HepG2 (cell line): ENCODE data around the gene DNMBP. TPM values are rescaled to one million over a fixed set of nuclear protein-coding genes. Genes with fewer than 3 reads are reported as not detected.
"Not testable (repeated sequence)": the region's sequence is repeated elsewhere in the genome, so short reads cannot be mapped to it uniquely, and the experiment has no call there.

Source experiments
- ATAC-seq: fragments of 200-7000 bp; cut with Tn5 transposase; 3 replicates; pipeline ENCODE4 v1.9.1; 2020; ENCODE audit warnings: mild to moderate bottlenecking, moderate library complexity
- BruUV-seq: library from RNA; stranded (reverse); fragments of 400-500 nt; replicated peaks from 2 replicates; lab custom pipeline; 2021; lab: Mats Ljungman, UMichigan
- CTCF ChIA-PET: fragments of 300-600 bp; formaldehyde crosslinking; extraction: SDS; loops from one replicate; lab custom pipeline; 2021; ENCODE audit warnings: low total read pairs, inconsistent platforms, low intra/inter-chr PET ratio; lab: Yijun Ruan, JAX
- POLR2A ChIA-PET: fragments of 350-600 bp; sonication (Branson Sonifier 250); formaldehyde crosslinking; loops from one replicate; lab custom pipeline; 2020; ENCODE audit warnings: antibody characterized with exemption, inconsistent platforms; lab: Yijun Ruan, JAX
- DNase-seq: peaks from one replicate; pipeline ENCODE4 v3.0.0-alpha.2; 2015; ENCODE audit warnings: low spot score
- FAIRE-seq: peaks from 3 replicates; lab custom pipeline; 2011; peaks lifted over from hg19 to GRCh38; lab: Jason Lieb, UNC
- H2AFZ ChIP-seq: one replicate; pipeline ENCODE4 v1.6.1; 2011; ENCODE audit warnings: low read length, inconsistent platforms
- H3K27ac ChIP-seq: fragments of 300-600 bp; 3 replicates; pipeline ENCODE4 v1.8.0; 2011; ENCODE audit warnings: mixed run types, mild to moderate bottlenecking, mixed read lengths, low read length, inconsistent platforms; ENCODE audit not compliant: insufficient read depth; ENCODE audit errors: extremely low read length
- H3K27me3 ChIP-seq, 2 experiments: fragments of 200-600 bp in 1 of 2; 2 replicates in 1 of 2; 3 replicates in 1 of 2; pipeline versions ENCODE4 v1.6.0 to v1.8.0; 2011; ENCODE audit warnings: low read length in 2 of 2, mild to moderate bottlenecking in 2 of 2, moderate library complexity in 2 of 2, inconsistent platforms in 1 of 2; ENCODE audit not compliant: insufficient read depth in 2 of 2, control insufficient read depth in 1 of 2
- H3K36me3 ChIP-seq, 2 experiments: fragments of 200-600 bp in 1 of 2; replicated peaks in 1 of 2; 2 replicates in 1 of 2; 3 replicates in 1 of 2; pipeline versions ENCODE4 v1.5.1 to v1.8.0; 2011; ENCODE audit warnings: low read length in 2 of 2, inconsistent platforms in 1 of 2; ENCODE audit not compliant: insufficient read depth in 2 of 2, control insufficient read depth in 1 of 2
- H3K4me1 ChIP-seq: 2 replicates; pipeline ENCODE4 v1.5.1; 2012; ENCODE audit warnings: low read length, inconsistent platforms; ENCODE audit not compliant: insufficient read depth
- H3K4me2 ChIP-seq: 2 replicates; pipeline ENCODE4 v1.6.0; 2011; ENCODE audit warnings: low read depth, low read length, inconsistent platforms
- H3K4me3 ChIP-seq, 3 experiments: fragments of 200-600 bp in 1 of 3; sonication (generic), shearing (Covaris generic) in 1 of 3; replicated peaks in 1 of 3; 2 replicates each; pipeline ENCODE4 v1.5.1; 2011 to 2016; ENCODE audit warnings: low read length in 3 of 3, inconsistent platforms in 2 of 3, low read depth in 2 of 3, mild to moderate bottlenecking in 2 of 3, control low read depth in 1 of 3, mixed read lengths in 1 of 3; ENCODE audit not compliant: insufficient read depth in 1 of 3
- H3K79me2 ChIP-seq: one replicate; pipeline ENCODE4 v1.6.1; 2011; ENCODE audit warnings: low read length, inconsistent platforms; ENCODE audit not compliant: insufficient read depth
- H3K9ac ChIP-seq: 2 replicates; pipeline ENCODE4 v1.6.0; 2011; ENCODE audit warnings: mild to moderate bottlenecking, low read depth, low read length, inconsistent platforms; ENCODE audit not compliant: insufficient read depth
- H3K9me3 ChIP-seq: 2 replicates; pipeline ENCODE4 v1.5.1; 2012; ENCODE audit warnings: mild to moderate bottlenecking, low read length
- H4K20me1 ChIP-seq: 2 replicates; pipeline ENCODE4 v1.6.0; 2011; ENCODE audit warnings: inconsistent platforms, mild to moderate bottlenecking, low read length, moderate library complexity; ENCODE audit not compliant: insufficient read depth
- NFIB ChIP-seq: sonication (generic); formaldehyde crosslinking; IDR thresholded peaks from 2 replicates; pipeline ENCODE4 v1.9.0; 2021; ENCODE audit warnings: missing genetic modification reagents, mild to moderate bottlenecking, borderline replicate concordance
- WGBS: methylation state at CpG from one replicate; pipeline ENCODE4 v1.1.6; 2017; ENCODE audit warnings: low lambda C conversion rate; 5-methylcytosine and 5-hydroxymethylcytosine counted together
- in situ Hi-C: cut with HindIII; loops from 2 replicates; pipeline ENCODE4 v1.10.0; 2017; ENCODE audit warnings: low pct_unique_long_range_greater_than_20kb; ENCODE audit not compliant: extremely low pct_ligation_motif_present
- intact Hi-C: fragments of 100-400 bp; cut with micrococcal nuclease; formaldehyde crosslinking; loops from one replicate; pipeline ENCODE4 v1.10.0; 2022; ENCODE audit not compliant: unreplicated experiment
- polyA plus RNA-seq, 8 experiments: library from polyadenylated mRNA; depleted of rRNA in 3 of 8; stranded (reverse) in 7 of 8; unstranded in 1 of 8; fragments of >200 nt; fragmentation: Illumina TruSeq in 4 of 8; extraction: Trizol in 4 of 8; gene quantifications; 2 replicates each; pipeline versions ENCODE4 v1.2.1 to v1.2.3, GENCODE V29; 2011 to 2016; ENCODE audit warnings: low read depth in 4 of 8, missing spikeins in 1 of 8, mixed read lengths in 1 of 8; ENCODE audit not compliant: insufficient read depth in 1 of 8
- total RNA-seq, 5 experiments: library from RNA; depleted of rRNA; stranded (reverse); fragments of >200 nt; fragmentation: Illumina TruSeq; extraction: Trizol; gene quantifications; 2 replicates each; pipeline ENCODE4 v1.2.3, GENCODE V29; 2016; ENCODE audit warnings: low read depth in 1 of 5

The DNMBP gene
- total and polyA plus RNA-seq, 2 of the 13 experiments (the other 11 are each of a cell fraction or from before 2014, with no cell fraction given) = 3.6 to 6.3 TPM

DNA sequence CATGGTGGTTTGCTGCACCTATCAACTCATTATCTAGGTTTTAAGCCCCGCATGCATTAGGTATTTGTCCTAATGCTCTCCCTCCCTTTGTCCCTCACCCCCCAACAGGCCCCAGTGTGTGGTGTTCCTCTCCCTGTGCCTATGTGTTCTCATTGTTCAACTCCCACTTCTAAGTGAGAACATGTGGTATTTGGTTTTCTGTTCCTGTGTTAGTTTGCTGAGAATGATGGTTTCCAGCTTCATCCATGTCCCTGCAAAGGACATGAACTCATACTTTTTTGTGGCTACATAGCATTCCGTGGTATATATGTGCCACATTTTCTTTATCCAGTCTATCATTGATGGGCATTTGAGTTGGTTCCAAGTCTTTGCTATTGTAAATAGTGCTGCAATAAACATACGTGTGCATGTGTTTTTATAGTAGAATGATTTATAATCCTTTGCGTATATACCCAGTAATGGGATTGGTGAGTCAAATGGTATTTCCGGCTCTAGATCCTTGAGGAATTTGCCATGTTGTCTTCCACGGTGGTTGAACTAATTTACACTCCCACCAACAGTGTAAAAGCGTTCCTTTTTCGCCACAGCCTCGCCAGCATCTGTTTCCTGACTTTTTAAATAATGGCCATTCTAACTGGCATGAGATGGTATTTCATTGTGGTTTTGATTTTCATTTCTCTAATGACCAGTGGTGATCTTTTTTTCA is 146.1 kb downstream of the DNMBP start:
- H2AFZ ChIP-seq, H3K27me3 ChIP-seq, intact Hi-C loops, H4K20me1 ChIP-seq, H3K4me3 ChIP-seq, in situ Hi-C loops, H3K36me3 ChIP-seq, H3K4me2 ChIP-seq, H3K9ac ChIP-seq, CTCF ChIA-PET, H3K9me3 ChIP-seq, BruUV-seq, POLR2A ChIA-PET, DNase-seq, FAIRE-seq, H3K79me2 ChIP-seq, H3K27ac ChIP-seq, ATAC-seq: not testable (repeated sequence)
- H3K4me1 ChIP-seq = peaks cover 47% of the 10 kb centered on the region
- WGBS = 61% methylated on average over 9 of the region's 9 CpGs

DNA sequence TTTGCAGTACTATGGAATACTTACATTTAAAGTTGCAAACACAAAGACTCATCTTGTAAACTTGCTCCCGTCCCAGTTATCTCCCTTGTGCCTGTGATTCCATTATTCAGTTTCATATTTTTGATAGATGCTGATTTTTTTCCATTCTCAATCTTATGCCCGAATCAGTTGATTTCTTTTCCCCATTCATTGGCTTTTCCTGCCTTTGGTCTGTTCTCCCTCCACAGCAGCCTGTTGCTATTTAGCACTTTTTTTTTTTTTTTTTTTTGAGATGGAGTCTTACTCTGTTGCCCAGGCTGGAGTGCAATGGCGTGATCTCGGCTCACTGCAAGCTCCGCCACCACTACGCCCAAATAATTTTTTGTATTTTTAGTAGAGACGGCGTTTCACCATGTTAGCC is 149.3 kb downstream of the DNMBP start:
- BruUV-seq = no TSS peak
- no peak for DNase-seq
- Histone ChIP-seq H3K4me3 (no peak overlapping the region), H4K20me1 (no peaks in the 10 kb centered on the region), H3K36me3 (no peaks in the 10 kb centered on the region), H3K79me2 (no peaks in the 10 kb centered on the region), H2AFZ (no peak overlapping the region), H3K27me3 (no peaks in the 10 kb centered on the region), H3K9me3 (no peaks in the 10 kb centered on the region), H3K27ac (no peak overlapping the region), H3K4me2 (no peak overlapping the region), H3K9ac (no peak overlapping the region), H3K4me1 (peaks cover 32% of the 10 kb centered on the region)
- ChIA-PET CTCF (interaction anchor here (1.7 to 2.1 kb wide), 3 partner anchors 14 to 185 kb away, joined by 3 to 9 read pairs (median 5); partner anchors contain the start of gene DNMBP), POLR2A (interaction anchor here (1.2 kb wide), 1 partner anchor 67 kb away, joined by 3 read pairs; no protein-coding TSS in a partner anchor)
- in situ Hi-C loops = no loop called here
- no peak for ATAC-seq
- 82% methylated on average over 8 of the region's 8 CpGs for WGBS
- FAIRE-seq = no peak
- TF ChIP-seq NFIB (CRISPR knock-in tag) = no peak
- intact Hi-C loops = no loop called here
